MM.1S (cell line): ENCODE data around the gene AHSA1.

Source experiments
- DNase-seq: peaks from one replicate; pipeline ENCODE4 v3.0.0-alpha.2; 2015
- H2AFZ ChIP-seq: fragments of 300-600 bp; sonication (generic); 2 replicates; pipeline ENCODE4 v1.6.0; 2016; ENCODE audit warnings: antibody characterized with exemption, low read length
- H3F3A ChIP-seq: fragments of 300-600 bp; sonication (generic); 2 replicates; pipeline ENCODE4 v1.6.1; 2016; ENCODE audit warnings: mild to moderate bottlenecking, antibody characterized with exemption, low read length, moderate library complexity, mixed read lengths; ENCODE audit not compliant: insufficient read depth
- H3K27ac ChIP-seq: fragments of 300-600 bp; sonication (generic); 2 replicates; pipeline ENCODE4 v1.5.1; 2016; ENCODE audit warnings: mild to moderate bottlenecking, low read length
- H3K27me3 ChIP-seq: fragments of 300-600 bp; sonication (generic); replicated peaks from 2 replicates; pipeline ENCODE4 v1.6.0; 2016; ENCODE audit warnings: low read length; ENCODE audit not compliant: insufficient read depth
- H3K36me3 ChIP-seq: fragments of 300-600 bp; sonication (generic); replicated peaks from 2 replicates; pipeline ENCODE4 v1.6.1; 2016; ENCODE audit warnings: mild to moderate bottlenecking, low read length, mixed read lengths; ENCODE audit not compliant: insufficient read depth
- H3K4me1 ChIP-seq: fragments of 300-600 bp; sonication (generic); 2 replicates; pipeline ENCODE4 v1.6.1; 2016; ENCODE audit warnings: low read length, mixed read lengths
- H3K4me2 ChIP-seq: fragments of 300-600 bp; sonication (generic); 2 replicates; pipeline ENCODE4 v1.6.0; 2016; ENCODE audit warnings: low read depth, low read length
- H3K4me3 ChIP-seq: fragments of 300-600 bp; sonication (generic); 2 replicates; pipeline ENCODE4 v1.5.1; 2016; ENCODE audit warnings: low read length, mixed read lengths
- H3K79me2 ChIP-seq: fragments of 300-600 bp; sonication (generic); 2 replicates; pipeline ENCODE4 v1.6.1; 2016; ENCODE audit warnings: mixed run types, low read length, mixed read lengths
- H3K9ac ChIP-seq: fragments of 300-600 bp; sonication (generic); 2 replicates; pipeline ENCODE4 v1.6.1; 2016; ENCODE audit warnings: low read length, mixed read lengths
- H3K9me2 ChIP-seq: fragments of 300-600 bp; sonication (generic); replicated peaks from 2 replicates; pipeline ENCODE4 v1.6.1; 2016; ENCODE audit warnings: mild to moderate bottlenecking, low read length, mixed read lengths; ENCODE audit not compliant: insufficient read depth
- H3K9me3 ChIP-seq: fragments of 300-600 bp; sonication (generic); replicated peaks from 2 replicates; pipeline ENCODE4 v1.6.1; 2016; ENCODE audit warnings: mild to moderate bottlenecking, low read length, mixed read lengths; ENCODE audit not compliant: insufficient read depth
- H4K20me1 ChIP-seq: fragments of 300-600 bp; sonication (generic); 2 replicates; pipeline ENCODE4 v1.6.1; 2016; ENCODE audit warnings: mild to moderate bottlenecking, low read length, moderate library complexity, mixed read lengths; ENCODE audit not compliant: insufficient read depth
- EZH2 ChIP-seq: fragments of 300-600 bp; sonication (generic); optimal IDR thresholded peaks from 2 replicates; pipeline ENCODE3; 2017; ENCODE audit warnings: low read depth, mild to moderate bottlenecking, antibody characterized with exemption, low read length, mixed read lengths
- EZH2phosphoT487 ChIP-seq: fragments of 300-600 bp; sonication (generic); IDR thresholded peaks from 2 replicates; pipeline ENCODE4 v1.6.1; 2018; ENCODE audit warnings: antibody characterized with exemption, low read length
- TF ChIP-seq, protein P1 (sequence below): fragments of 300-600 bp; sonication (generic); IDR thresholded peaks from 2 replicates; pipeline ENCODE4 v1.5.1; 2016; ENCODE audit warnings: antibody characterized with exemption, low read length, mixed read lengths

Gene AHSA1

DNA sequence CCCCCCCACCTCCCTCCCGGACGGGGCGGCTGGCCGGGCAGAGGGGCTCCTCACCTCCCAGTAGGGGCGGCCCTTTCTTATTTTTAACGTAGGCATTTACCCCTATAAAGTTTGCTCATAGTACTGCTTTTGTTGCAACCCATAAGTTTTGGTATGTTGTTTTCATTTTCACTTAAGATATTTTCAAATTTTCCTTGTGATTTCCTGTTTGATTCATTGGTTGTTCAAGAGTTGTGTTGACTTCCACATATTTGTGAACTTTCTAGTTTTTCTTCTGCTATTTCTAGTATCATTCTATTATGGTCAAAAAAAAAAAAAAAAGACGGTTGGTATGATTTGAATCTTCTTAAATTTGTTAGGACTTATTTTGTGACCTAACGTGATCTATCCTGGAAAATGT lies 41.1 kb upstream of the AHSA1 start:
- Histone ChIP-seq H3K4me3 (no peak overlapping the region), H3K9me3 (no peaks in the 10 kb centered on the region), H4K20me1 (no peaks in the 10 kb centered on the region), H3K4me1 (no peaks in the 10 kb centered on the region), H3K27ac (no peak overlapping the region), H3K27me3 (no peaks in the 10 kb centered on the region), H3K36me3 (no peaks in the 10 kb centered on the region), H3K9me2 (no peaks in the 10 kb centered on the region), H3K4me2 (no peak overlapping the region), H3F3A (no peaks in the 10 kb centered on the region), H3K79me2 (no peaks in the 10 kb centered on the region), H2AFZ (no peak overlapping the region), H3K9ac (no peak overlapping the region)
- TF ChIP-seq EZH2, result no peak
- TF ChIP-seq, protein P1, sequence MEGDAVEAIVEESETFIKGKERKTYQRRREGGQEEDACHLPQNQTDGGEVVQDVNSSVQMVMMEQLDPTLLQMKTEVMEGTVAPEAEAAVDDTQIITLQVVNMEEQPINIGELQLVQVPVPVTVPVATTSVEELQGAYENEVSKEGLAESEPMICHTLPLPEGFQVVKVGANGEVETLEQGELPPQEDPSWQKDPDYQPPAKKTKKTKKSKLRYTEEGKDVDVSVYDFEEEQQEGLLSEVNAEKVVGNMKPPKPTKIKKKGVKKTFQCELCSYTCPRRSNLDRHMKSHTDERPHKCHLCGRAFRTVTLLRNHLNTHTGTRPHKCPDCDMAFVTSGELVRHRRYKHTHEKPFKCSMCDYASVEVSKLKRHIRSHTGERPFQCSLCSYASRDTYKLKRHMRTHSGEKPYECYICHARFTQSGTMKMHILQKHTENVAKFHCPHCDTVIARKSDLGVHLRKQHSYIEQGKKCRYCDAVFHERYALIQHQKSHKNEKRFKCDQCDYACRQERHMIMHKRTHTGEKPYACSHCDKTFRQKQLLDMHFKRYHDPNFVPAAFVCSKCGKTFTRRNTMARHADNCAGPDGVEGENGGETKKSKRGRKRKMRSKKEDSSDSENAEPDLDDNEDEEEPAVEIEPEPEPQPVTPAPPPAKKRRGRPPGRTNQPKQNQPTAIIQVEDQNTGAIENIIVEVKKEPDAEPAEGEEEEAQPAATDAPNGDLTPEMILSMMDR, result no peak
- TF ChIP-seq EZH2phosphoT487, result no peak
- no peak for DNase-seq

DNA sequence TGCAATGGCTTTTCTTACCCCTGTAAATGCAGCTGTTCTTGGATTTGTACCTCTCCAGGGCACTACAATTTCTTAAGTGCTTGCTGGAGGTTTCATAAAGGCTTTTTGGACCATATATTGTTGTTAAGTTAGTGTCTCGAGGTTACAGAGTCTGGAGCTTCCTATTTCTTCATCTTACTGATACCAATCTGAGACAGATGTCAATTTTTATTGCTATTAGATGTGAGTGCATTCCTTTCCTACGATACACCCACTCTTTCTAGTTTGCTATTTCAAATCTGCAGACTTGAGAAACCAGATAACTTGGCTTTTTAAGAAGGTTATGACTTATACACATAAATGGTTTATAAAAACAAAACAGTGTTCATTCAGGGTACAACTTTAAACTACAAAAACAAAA lies 36.7 kb upstream of the AHSA1 start:
- no peaks in the 10 kb centered on the region for H3K36me3 ChIP-seq
- H3K4me2 ChIP-seq, result no peak overlapping the region
- no peak overlapping the region for H3K9ac ChIP-seq
- no peak overlapping the region for H3K4me3 ChIP-seq
- TF ChIP-seq EZH2phosphoT487 (no peak), EZH2 (no peak)
- TF ChIP-seq, protein P1, result no peak
- no peaks in the 10 kb centered on the region for H3K9me2 ChIP-seq
- no peaks in the 10 kb centered on the region for H3K9me3 ChIP-seq
- H4K20me1 ChIP-seq, result no peaks in the 10 kb centered on the region
- H3K27me3 ChIP-seq, result no peaks in the 10 kb centered on the region
- H3K4me1 ChIP-seq, result no peaks in the 10 kb centered on the region
- no peak overlapping the region for H3K27ac ChIP-seq
- no peaks in the 10 kb centered on the region for H3F3A ChIP-seq
- DNase-seq, result no peak
- H2AFZ ChIP-seq, result no peak overlapping the region
- no peaks in the 10 kb centered on the region for H3K79me2 ChIP-seq

DNA sequence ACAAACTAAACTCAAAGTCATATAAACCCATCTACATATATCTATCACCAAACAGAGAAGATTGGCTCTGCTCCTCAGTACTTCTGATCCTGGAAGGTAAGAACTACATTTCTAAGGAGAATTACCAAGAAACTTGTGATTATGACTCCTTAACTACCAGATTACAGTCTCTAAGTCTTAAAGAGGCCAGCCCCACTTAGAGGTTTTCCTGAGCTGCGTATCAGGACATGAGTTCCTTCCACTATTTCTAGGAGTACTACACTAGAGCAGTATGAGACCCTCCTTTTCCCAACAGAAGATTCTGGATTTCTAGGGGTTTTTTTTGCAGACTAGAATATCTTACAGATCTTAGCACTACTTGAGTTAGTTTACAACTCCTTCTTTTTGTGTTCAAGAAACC lies 34.5 kb upstream of the AHSA1 start, which contains the start of gene NOXRED1:
TSS of gene NOXRED1 (minus strand) at position 101 of the 400 bp plus-strand sequence. CDS start 634 bp downstream, outside the sequence.
- Histone ChIP-seq H3K4me2 (no peak within 1 kb of the TSS), H3K27ac (no peak within 1 kb of the TSS), H3F3A (no peaks in the 10 kb centered on the region), H3K79me2 (no peaks in the 10 kb centered on the region), H3K9me3 (no peaks in the 10 kb centered on the region), H3K4me1 (no peaks in the 10 kb centered on the region), H3K4me3 (no peak within 1 kb of the TSS), H3K27me3 (no peaks in the 10 kb centered on the region), H4K20me1 (no peaks in the 10 kb centered on the region), H3K36me3 (no peaks in the 10 kb centered on the region), H3K9me2 (no peaks in the 10 kb centered on the region), H3K9ac (no peak within 1 kb of the TSS), H2AFZ (no peak within 1 kb of the TSS)
- DNase-seq, result no peak
- no peak for TF ChIP-seq EZH2phosphoT487
- TF ChIP-seq, protein P1, result no peak
- TF ChIP-seq EZH2, result no peak
